ENCODE data around the gene SFTA2.

DNA sequence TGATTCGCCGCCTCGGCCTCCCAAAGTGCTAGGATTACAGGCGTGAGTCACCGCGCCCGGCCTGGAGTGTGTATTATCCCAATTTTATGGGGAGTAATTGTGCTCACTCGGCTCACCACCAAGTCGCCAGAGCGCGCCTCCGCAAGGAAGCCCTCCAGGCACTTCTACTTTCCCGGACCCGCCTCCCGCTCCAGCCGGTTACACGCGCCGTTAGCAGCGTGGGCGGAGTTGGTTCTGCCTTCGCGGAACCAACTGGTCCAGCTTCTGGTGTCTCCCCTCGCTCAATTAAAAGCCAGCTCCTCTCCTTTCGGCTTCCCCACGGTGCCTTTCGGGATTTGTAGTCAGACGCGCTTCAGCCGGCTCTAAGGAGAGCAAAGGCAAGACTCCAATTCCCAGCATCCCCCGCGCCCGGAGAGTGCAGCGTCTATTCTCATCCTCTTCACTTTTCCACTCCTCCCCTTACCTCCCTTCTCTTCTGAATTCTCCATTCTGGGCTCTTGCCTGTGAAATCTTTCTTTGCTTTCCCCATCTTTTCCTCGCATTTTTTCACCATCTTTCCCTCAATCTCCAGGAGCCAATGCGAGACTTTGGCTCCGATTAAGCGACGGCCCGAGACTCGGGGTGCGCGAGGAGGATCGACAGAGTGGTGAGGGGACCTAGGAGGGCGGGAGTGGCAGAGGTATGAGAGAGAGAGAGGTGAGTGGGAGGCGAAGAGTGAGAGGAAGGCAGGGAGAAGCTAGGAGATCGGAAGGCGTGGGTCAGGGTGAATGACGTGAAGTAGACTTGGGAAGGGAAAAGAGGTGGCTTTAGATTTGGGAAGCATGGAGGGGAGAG, 24.0 kb downstream of the SFTA2 start, which contains the start of gene GTF2H4:
- TF ChIP-seq, protein P1, sequence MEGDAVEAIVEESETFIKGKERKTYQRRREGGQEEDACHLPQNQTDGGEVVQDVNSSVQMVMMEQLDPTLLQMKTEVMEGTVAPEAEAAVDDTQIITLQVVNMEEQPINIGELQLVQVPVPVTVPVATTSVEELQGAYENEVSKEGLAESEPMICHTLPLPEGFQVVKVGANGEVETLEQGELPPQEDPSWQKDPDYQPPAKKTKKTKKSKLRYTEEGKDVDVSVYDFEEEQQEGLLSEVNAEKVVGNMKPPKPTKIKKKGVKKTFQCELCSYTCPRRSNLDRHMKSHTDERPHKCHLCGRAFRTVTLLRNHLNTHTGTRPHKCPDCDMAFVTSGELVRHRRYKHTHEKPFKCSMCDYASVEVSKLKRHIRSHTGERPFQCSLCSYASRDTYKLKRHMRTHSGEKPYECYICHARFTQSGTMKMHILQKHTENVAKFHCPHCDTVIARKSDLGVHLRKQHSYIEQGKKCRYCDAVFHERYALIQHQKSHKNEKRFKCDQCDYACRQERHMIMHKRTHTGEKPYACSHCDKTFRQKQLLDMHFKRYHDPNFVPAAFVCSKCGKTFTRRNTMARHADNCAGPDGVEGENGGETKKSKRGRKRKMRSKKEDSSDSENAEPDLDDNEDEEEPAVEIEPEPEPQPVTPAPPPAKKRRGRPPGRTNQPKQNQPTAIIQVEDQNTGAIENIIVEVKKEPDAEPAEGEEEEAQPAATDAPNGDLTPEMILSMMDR (IDR thresholded peaks at IDR 0.05) = no peak
- TF ChIP-seq POLR2AphosphoS5 (IDR thresholded peaks at IDR 0.05) = peak in 3 of 4 donors; percentile 18 to 74 (median 49)

Data from sigmoid colon (tissue), 4 donors.